ENCODE results near the gene CLEC16A.

DNA sequence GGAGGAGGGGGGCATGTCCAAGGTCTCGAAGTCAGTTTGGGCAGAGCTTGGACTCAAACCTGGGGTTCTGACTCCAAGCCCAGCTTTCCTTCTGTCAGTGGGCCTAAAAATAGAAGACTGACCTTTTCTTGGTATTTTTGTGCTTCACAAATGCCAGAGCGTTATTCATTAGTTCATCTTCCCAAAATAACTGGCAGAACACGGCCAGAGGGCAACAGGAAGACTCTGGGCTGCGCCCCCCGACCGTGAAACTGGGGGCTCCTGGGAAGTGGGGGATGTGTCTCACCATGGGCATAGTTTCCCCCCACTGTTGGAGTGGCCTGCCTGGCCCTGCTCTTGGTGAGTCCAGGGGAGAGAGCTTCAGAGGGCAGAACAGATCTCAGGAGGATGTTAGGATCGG lies 217.6 kb downstream of the CLEC16A start:
- TF ChIP-seq TAF1 (IDR thresholded peaks at IDR 0.05; ENCODE audit: low read depth, low read length) = no peak
- TF ChIP-seq POLR2A (IDR thresholded peaks at IDR 0.05; ENCODE audit: low read depth, low read length) = no peak

Measured in GM12891 (cell line).